IPS-18c (cell line): ENCODE measurements around the gene ZNF808.
A peak's percentile ranks its signal among the peaks of the same experiment; 100 is the strongest.
"Not testable (repeated sequence)": the region's sequence is repeated elsewhere in the genome, so short reads cannot be mapped to it uniquely, and the experiment has no call there.

ENCODE experiments used
- H3K4me3 ChIP-seq: 2 replicates; pipeline ENCODE4 v1.7.0; 2013; ENCODE audit warnings: low read depth, mild to moderate bottlenecking, low read length, moderate library complexity; ENCODE audit not compliant: insufficient read depth
- H3K9me3 ChIP-seq: one replicate; pipeline ENCODE4 v1.6.1; 2013; ENCODE audit warnings: mild to moderate bottlenecking, low read length, moderate library complexity; ENCODE audit not compliant: control insufficient read depth, insufficient read depth

The ZNF808 gene

GRCh38 chr19:52527956-52528351 lies 486 bp downstream of the ZNF808 start:
- Histone ChIP-seq H3K9me3 (no peaks in the 10 kb centered on the region), H3K4me3 (peak overlapping the region; percentile 92)

GRCh38 chr19:52532480-52532879 lies 5.0 kb downstream of the ZNF808 start:
- Histone ChIP-seq H3K9me3 (no peaks in the 10 kb centered on the region), H3K4me3 (no peak overlapping the region)

GRCh38 chr19:52533901-52534300 lies 6.4 kb downstream of the ZNF808 start:
- Histone ChIP-seq H3K9me3 (no peaks in the 10 kb centered on the region), H3K4me3 (no peak overlapping the region)

GRCh38 chr19:52535385-52535770 lies 7.9 kb downstream of the ZNF808 start:
- H3K4me3 ChIP-seq = peak overlapping the region; percentile 83; the same call in 1 of the 2 replicates
- H3K9me3 ChIP-seq = not testable (repeated sequence)

GRCh38 chr19:52535771-52536447 lies 8.4 kb downstream of the ZNF808 start:
- H3K9me3 ChIP-seq = no peaks in the 10 kb centered on the region
- peak overlapping the region; percentile 83 for H3K4me3 ChIP-seq

- Histone ChIP-seq H3K9me3 (no peaks in the 10 kb centered on the region), H3K4me3 (peak overlapping the region; percentile 83)
Observed at GRCh38 chr19:52536448-52536800, 9.0 kb downstream of the ZNF808 start.

GRCh38 chr19:52538815-52539214 lies 11.3 kb downstream of the ZNF808 start:
- H3K4me3 ChIP-seq, H3K9me3 ChIP-seq: not testable (repeated sequence)

- not testable (repeated sequence) for H3K9me3 ChIP-seq, H3K4me3 ChIP-seq
Observed at GRCh38 chr19:52541176-52541575, 13.7 kb downstream of the ZNF808 start.

- Histone ChIP-seq H3K4me3 (no peak overlapping the region), H3K9me3 (no peaks in the 10 kb centered on the region)
Observed at GRCh38 chr19:52541608-52542007, 14.1 kb downstream of the ZNF808 start.

GRCh38 chr19:52542541-52542940 lies 15.1 kb downstream of the ZNF808 start:
- H3K9me3 ChIP-seq, H3K4me3 ChIP-seq: not testable (repeated sequence)

- H3K4me3 ChIP-seq = no peak overlapping the region
- no peaks in the 10 kb centered on the region for H3K9me3 ChIP-seq
Observed at GRCh38 chr19:52542984-52543664, 15.7 kb downstream of the ZNF808 start.

- H3K9me3 ChIP-seq = peaks cover 20% of the 10 kb centered on the region
- H3K4me3 ChIP-seq = no peak overlapping the region
Observed at GRCh38 chr19:52554216-52554971, 26.9 kb downstream of the ZNF808 start.

GRCh38 chr19:52557231-52557995 lies 29.9 kb downstream of the ZNF808 start:
- peaks cover 20% of the 10 kb centered on the region for H3K9me3 ChIP-seq
- no peak overlapping the region for H3K4me3 ChIP-seq

GRCh38 chr19:52558732-52559445 lies 31.4 kb downstream of the ZNF808 start:
- H3K9me3 ChIP-seq = peaks cover 15% of the 10 kb centered on the region
- not testable (repeated sequence) for H3K4me3 ChIP-seq

GRCh38 chr19:52561611-52562010 lies 34.1 kb downstream of the ZNF808 start:
- H3K9me3 ChIP-seq, H3K4me3 ChIP-seq: not testable (repeated sequence)

GRCh38 chr19:52566121-52566520 lies 38.7 kb downstream of the ZNF808 start:
- H3K9me3 ChIP-seq = no peaks in the 10 kb centered on the region
- H3K4me3 ChIP-seq = no peak overlapping the region

GRCh38 chr19:52566588-52566987 lies 39.1 kb downstream of the ZNF808 start:
- no peak overlapping the region for H3K4me3 ChIP-seq
- no peaks in the 10 kb centered on the region for H3K9me3 ChIP-seq
